IPS-18c (cell line): Measurements from ENCODE around the gene CPSF7.

ENCODE experiments used
- H3K4me3 ChIP-seq: 2 replicates; pipeline ENCODE4 v1.7.0; 2013; ENCODE audit warnings: low read depth, mild to moderate bottlenecking, low read length, moderate library complexity; ENCODE audit not compliant: insufficient read depth
- H3K9me3 ChIP-seq: one replicate; pipeline ENCODE4 v1.6.1; 2013; ENCODE audit warnings: mild to moderate bottlenecking, low read length, moderate library complexity; ENCODE audit not compliant: control insufficient read depth, insufficient read depth

Gene CPSF7

GRCh38 chr11:61370349-61371005 is 59.3 kb downstream of the CPSF7 start:
- Histone ChIP-seq H3K9me3 (peaks cover 14% of the 10 kb centered on the region), H3K4me3 (no peak overlapping the region)

GRCh38 chr11:61369372-61370348 is 60.1 kb downstream of the CPSF7 start:
- no peak overlapping the region for H3K4me3 ChIP-seq
- peaks cover 14% of the 10 kb centered on the region for H3K9me3 ChIP-seq

- H3K9me3 ChIP-seq, result peaks cover 10% of the 10 kb centered on the region
- H3K4me3 ChIP-seq, result no peak overlapping the region
These were observed 61.1 kb downstream of the CPSF7 start for GRCh38 chr11:61368646-61369045.

- Histone ChIP-seq H3K9me3 (peaks cover 8% of the 10 kb centered on the region), H3K4me3 (no peak overlapping the region)
These were observed 62.4 kb downstream of the CPSF7 start for GRCh38 chr11:61367406-61367805.

DNA sequence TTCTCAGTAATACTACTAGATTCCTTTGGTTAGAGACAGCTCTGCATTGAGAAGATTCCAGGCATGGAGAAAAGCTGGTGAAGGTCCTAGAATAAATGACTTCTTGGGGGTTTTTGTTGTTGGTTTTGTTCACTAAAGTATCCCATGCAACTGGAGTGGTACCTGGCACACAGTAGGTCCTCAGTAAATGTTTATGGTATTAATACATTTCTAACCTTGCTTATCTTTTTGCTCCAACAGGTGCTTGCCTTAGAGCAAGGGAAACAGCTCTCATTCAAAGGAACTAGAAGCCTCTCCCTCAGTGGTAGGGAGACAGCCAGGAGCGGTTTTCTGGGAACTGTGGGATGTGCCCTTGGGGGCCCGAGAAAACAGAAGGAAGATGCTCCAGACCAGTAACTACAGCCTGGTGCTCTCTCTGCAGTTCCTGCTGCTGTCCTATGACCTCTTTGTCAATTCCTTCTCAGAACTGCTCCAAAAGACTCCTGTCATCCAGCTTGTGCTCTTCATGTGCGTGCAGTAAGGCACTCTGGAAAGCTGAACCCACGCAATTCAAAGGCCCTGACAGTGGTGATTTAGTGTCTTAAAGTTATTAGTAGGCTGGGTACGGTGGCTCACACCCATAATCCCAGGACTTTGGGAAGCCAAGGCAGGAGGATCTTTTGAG is 65.6 kb downstream of the CPSF7 start:
- H3K9me3 ChIP-seq, result no peaks in the 10 kb centered on the region
- no peak overlapping the region for H3K4me3 ChIP-seq

DNA sequence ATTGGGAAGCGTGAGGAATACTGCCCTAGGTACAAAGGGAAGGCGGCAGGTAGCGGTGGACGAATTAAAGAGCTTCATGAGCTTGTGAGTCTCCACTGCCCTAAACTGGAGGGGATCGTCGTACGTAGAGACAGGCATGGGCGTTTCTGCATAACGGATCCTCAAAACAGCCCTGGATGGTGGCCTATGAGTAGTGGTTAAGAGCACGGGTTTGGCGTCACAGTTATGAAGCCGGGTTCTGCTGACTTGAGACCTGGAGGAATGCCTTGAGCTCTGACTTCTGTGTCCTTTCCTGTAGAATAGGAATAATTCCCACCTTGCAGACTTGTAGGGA is 67.3 kb downstream of the CPSF7 start:
- Histone ChIP-seq H3K9me3 (no peaks in the 10 kb centered on the region), H3K4me3 (peak overlapping the region; percentile 55)

DNA sequence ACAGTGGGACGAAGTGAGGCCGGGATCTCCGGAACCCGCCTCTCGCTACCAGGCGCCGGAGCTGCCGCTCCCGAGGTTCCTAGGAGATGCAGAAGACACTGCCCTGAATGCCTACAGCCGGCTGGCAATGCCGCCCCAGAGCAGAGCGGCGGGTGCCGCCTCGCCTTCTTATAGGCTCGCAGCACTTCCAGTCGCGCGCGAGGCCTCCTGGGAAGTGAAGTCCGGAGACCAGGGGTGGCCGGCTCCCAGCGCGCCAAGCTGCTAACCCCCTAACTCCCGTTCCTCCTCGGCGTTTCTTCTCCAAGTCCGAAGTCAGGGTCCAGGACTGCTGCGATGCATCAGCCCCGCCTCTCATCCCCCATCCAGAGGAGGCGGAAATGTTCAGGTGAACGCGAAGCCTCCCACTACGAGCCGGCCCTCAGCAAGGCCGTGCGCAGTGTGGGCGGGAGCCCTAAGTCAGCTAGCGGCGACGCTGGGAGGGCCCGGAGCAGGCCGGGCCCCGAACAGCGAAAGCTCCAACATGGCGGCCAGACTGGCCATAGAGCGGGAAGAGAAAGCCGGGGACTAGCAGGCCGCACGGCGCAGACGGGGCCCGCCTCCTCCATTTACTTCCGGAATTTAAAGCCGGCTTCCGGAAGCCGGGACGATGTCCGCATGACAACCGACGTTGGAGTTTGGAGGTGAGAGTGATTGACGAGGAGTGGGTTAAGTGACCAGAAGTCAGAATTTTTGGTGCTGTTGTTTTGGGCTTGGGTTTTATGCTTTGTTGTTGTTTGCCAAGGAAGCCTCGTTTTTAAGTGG is 67.8 kb downstream of the CPSF7 start, which contains the start of the genes CYB561A3 and TMEM138:
Gene CYB561A3, minus strand, starts transcription at position 142 of the 801 bp plus-strand sequence. CDS start 5,169 bp downstream, outside the sequence.
Gene TMEM138, plus strand, starts transcription at position 634 of the 801 bp plus-strand sequence. CDS start 2,017 bp downstream, outside the sequence.
- H3K9me3 ChIP-seq, result no peaks in the 10 kb centered on the region
- peak within 1 kb of the TSS; percentile 55 for H3K4me3 ChIP-seq

- peak overlapping the region; percentile 55 for H3K4me3 ChIP-seq
- H3K9me3 ChIP-seq, result no peaks in the 10 kb centered on the region
These were observed 68.5 kb downstream of the CPSF7 start for GRCh38 chr11:61361237-61361740.

DNA sequence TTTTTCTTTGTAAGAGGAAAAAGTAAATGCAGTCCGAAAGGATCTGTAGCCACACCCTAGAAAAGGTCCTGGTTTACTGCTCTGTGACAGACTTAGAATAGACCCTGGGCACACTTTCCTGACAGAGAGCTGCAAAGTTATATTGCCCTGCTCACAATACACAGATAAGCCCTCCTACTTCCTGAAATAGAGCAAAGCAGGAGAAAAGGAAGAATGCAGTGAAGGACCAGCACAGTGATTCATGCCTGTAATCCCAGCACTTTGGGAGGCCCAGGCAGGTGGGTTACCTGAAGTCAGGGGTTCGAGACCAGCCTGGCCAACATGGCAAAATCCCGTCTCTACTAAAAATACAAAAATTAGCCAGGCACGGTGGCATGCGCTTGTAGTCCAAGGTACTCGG is 70.3 kb downstream of the CPSF7 start:
- H3K4me3 ChIP-seq, result no peak overlapping the region

DNA sequence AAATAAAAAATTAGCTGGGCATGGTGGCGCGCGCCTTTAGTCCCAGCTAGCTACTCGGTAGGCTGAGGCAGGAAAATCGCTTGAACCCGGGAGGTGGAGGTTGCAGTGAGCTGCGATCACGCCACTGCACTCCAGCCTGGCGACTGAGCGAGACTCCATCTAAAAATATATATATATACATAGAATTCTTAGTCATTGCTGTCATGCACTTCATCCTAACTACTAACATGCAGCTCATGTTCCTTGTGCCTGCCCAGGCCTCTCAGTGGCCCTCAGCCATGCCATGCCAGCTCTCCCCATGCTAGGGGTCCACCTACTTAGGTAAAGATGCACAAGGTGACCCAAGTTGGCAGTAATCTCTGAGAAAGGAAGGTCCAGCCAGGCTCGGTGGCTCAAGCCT is 71.2 kb downstream of the CPSF7 start:
- H3K9me3 ChIP-seq, result no peaks in the 10 kb centered on the region
- no peak overlapping the region for H3K4me3 ChIP-seq

More for the DNA sequence above, 70.3 kb downstream of the CPSF7 start:
- H3K9me3 ChIP-seq, result no peaks in the 10 kb centered on the region

DNA sequence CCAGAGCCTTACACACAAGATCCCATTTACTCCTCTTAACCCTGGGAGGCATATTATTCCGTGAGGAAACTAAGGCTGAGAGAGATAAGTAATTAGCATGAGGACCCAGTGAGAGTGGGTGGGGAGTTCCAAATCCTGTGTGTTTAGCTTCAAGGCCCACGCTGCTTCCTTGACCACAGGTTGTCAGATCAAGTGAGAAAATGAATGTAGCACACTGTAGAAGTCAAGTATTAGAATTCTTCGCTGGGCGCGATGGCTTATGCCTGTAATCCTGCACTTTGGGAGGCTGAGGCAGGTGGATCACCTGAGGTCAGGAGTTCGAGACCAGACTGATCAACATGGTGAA is 71.9 kb downstream of the CPSF7 start:
- H3K4me3 ChIP-seq, result no peak overlapping the region
- H3K9me3 ChIP-seq, result no peaks in the 10 kb centered on the region

DNA sequence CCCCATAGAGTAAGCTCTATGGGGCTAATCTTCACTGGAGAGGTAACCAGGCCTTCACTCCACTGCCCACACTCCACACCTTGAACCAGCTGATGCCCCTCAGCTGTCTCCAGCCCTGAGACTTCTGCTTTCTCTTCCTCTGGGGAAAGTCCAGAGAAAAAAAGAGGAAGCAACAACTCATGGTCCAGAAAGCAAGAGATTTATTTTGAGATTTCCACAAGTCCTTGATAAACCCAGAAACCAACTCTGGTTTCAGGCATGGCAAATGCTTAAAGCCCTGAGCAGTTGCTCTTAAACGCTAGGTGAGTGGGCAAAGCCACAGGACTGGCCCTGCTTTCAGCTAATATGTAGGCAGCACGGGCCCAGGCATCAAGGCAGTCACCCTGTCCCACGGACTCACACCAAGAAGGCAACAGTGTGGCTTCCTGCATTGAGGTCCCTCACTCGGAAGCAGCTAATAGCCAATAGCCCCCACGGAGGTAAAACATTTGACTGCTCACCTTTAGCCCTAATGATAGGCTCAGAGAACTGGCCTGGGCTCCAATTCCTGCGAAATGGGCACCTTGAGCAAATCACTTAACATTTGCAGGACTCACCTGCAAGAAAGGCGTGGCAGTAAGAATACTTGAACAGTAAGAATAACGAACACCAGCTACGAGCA is 72.4 kb downstream of the CPSF7 start:
- no peaks in the 10 kb centered on the region for H3K9me3 ChIP-seq
- no peak overlapping the region for H3K4me3 ChIP-seq

DNA sequence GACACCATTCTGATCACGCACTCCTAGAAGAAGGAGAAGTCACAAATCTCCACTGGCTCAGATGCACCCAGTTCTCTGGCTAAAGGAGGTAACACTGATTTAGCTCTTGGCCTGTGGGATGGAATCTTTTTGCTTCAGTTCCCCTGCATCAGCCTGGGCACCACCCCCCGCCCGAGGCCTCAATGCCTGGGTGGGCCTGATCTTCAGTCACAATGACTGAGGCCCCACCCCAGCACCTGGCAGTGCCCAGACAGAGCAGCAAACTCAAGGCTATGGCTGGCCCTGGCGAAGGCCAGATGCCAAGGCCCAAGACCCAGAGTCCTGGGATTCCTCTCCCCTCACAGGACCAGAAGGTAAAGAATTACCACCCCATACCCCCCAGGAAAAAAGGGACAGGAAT is 73.1 kb downstream of the CPSF7 start:
- Histone ChIP-seq H3K4me3 (no peak overlapping the region), H3K9me3 (no peaks in the 10 kb centered on the region)

DNA sequence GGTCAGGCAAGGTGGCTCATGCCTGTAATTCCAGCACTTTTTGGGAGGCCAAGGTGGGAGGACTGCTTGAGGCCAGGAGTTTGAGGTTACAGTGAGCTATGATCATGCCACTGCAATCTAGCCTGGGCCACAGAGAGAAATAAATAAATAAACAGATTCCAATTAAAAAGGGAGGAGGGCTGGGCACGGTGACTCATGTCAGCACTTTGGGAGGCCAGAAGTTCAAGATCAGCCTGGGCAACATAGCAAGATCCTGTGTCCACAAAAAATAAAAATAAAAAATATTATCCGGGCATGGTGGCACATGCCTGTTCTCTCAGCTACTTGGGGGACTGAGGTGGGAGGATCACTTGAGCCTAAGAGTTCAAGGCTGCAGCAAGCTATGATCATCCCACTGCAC is 75.6 kb downstream of the CPSF7 start:
- Histone ChIP-seq H3K9me3 (no peaks in the 10 kb centered on the region), H3K4me3 (no peak overlapping the region)

- Histone ChIP-seq H3K9me3 (no peaks in the 10 kb centered on the region), H3K4me3 (no peak overlapping the region)
These were observed 76.4 kb downstream of the CPSF7 start for GRCh38 chr11:61353131-61354067.
